HepG2 (cell line): ENCODE results near the gene PSKH1.

Source experiments
- ATF7 ChIP-seq, 2 experiments: fragments of 450-650 bp in 1 of 2; sonication (generic) in 1 of 2; formaldehyde crosslinking in 1 of 2; IDR thresholded peaks; 2 replicates each; pipeline versions ENCODE4 v1.4.0 to v1.6.1; 2016 to 2020; ENCODE audit warnings: antibody characterized with exemption in 1 of 2, mild to moderate bottlenecking in 1 of 2, missing genetic modification reagents in 1 of 2
- CTCF ChIP-seq: sonication (generic); formaldehyde crosslinking; IDR thresholded peaks from 2 replicates; pipeline ENCODE4 v1.5.0; 2020; ENCODE audit warnings: mild to moderate bottlenecking, missing genetic modification reagents, moderate library complexity
- HNRNPH1 ChIP-seq: fragments of 200-400 bp; formaldehyde crosslinking; optimal IDR thresholded peaks from 2 replicates; pipeline ENCODE3; 2017; ENCODE audit warnings: mild to moderate bottlenecking, low read depth, low read length
- KMT2B ChIP-seq: IDR thresholded peaks from 2 replicates; pipeline ENCODE4 v1.6.1; 2016; ENCODE audit warnings: missing genetic modification reagents, missing compliant biosample characterization
- NR2C2 ChIP-seq: sonication (generic); formaldehyde crosslinking; IDR thresholded peaks from 2 replicates; pipeline ENCODE4 v1.4.0; 2020; ENCODE audit warnings: missing genetic modification reagents, mild to moderate bottlenecking, moderate library complexity, borderline replicate concordance
- RFX5 ChIP-seq: IDR thresholded peaks from 2 replicates; pipeline ENCODE4 v1.6.1; 2011; ENCODE audit warnings: low read depth, low read length, improper control_type of control experiment
- TRIM24 ChIP-seq: sonication (generic); formaldehyde crosslinking; IDR thresholded peaks from 2 replicates; pipeline ENCODE4 v1.8.0; 2022; ENCODE audit warnings: mild to moderate bottlenecking, missing genetic modification reagents
- ZFP36 ChIP-seq: fragments of 150-350 bp; IDR thresholded peaks from 2 replicates; pipeline ENCODE4 v1.6.1; 2018; ENCODE audit warnings: borderline replicate concordance, low read length, low read depth; ENCODE audit not compliant: partially characterized antibody
- ZNF891 ChIP-seq: sonication (generic); formaldehyde crosslinking; IDR thresholded peaks from 2 replicates; pipeline ENCODE4 v1.5.0; 2020; ENCODE audit warnings: mild to moderate bottlenecking, missing genetic modification reagents
- TF ChIP-seq, protein P1 (sequence below): sonication (generic); formaldehyde crosslinking; IDR thresholded peaks from 2 replicates; pipeline ENCODE4 v1.4.0; 2020; ENCODE audit warnings: missing genetic modification reagents

DNA sequence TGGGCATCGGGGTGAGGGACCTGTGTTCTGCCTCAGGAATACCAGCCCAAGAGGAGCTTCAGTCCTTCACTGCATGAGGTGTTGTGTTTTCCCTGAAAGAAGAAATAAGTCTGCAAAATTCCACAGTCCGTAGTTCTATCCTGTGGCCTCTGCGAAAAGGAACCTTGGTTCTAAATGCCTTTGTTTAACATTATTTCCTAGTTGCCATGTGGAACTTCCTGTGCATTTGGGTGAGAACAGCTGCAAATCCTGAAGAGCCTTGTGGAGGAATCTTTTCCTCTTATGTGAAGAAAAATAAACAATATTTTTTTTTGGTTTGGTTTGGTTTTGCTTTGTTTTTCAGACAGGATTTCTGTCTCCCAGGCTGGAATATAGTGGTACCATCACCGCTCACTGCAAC is 9.8 kb downstream of the PSKH1 start:
- TF ChIP-seq KMT2B (CRISPR knock-in tag): no peak
- no peak for TF ChIP-seq HNRNPH1
- TF ChIP-seq CTCF: no peak
- TF ChIP-seq ZNF891 (CRISPR knock-in tag): no peak
- TF ChIP-seq, protein P1, sequence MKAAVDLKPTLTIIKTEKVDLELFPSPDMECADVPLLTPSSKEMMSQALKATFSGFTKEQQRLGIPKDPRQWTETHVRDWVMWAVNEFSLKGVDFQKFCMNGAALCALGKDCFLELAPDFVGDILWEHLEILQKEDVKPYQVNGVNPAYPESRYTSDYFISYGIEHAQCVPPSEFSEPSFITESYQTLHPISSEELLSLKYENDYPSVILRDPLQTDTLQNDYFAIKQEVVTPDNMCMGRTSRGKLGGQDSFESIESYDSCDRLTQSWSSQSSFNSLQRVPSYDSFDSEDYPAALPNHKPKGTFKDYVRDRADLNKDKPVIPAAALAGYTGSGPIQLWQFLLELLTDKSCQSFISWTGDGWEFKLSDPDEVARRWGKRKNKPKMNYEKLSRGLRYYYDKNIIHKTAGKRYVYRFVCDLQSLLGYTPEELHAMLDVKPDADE (CRISPR knock-in tag): no peak
- no peak for TF ChIP-seq ATF7 (IDR thresholded peaks at IDR 0.05)
- no peak for TF ChIP-seq ATF7 (CRISPR knock-in tag; IDR thresholded peaks at IDR 0.05)
- no peak for TF ChIP-seq NR2C2 (CRISPR knock-in tag)
- no peak for TF ChIP-seq ZFP36
- TF ChIP-seq RFX5: no peak
- TF ChIP-seq TRIM24 (CRISPR knock-in tag): no peak
